Stimulated activated CD4-positive, alpha-beta T cell treated with anti-CD3 and anti-CD28 coated beads, Interleukin-1b, Interleukin-23, amount 100 ng/mL, for 1 hour (primary cell): Measurements from ENCODE around the gene TMC4.
"Not testable (repeated sequence)": the region's sequence is repeated elsewhere in the genome, so short reads cannot be mapped to it uniquely, and the experiment has no call there.

Experiments
- DNase-seq, 2 donors: peaks; one replicate each; pipeline ENCODE4 v3.0.0-alpha.2; 2020; ENCODE audit warnings: low read depth in 2 of 2

TMC4 gene

GRCh38 chr19:54172471-54173358, at the start of gene TMC4:
Gene TMC4 (minus strand): TSS chr19:54173160. CDS start chr19:54173117, 43 bp downstream.
- DNase-seq, result no peak

GRCh38 chr19:54221947-54222346, 49.0 kb upstream of the TMC4 start:
- DNase-seq, result not testable (repeated sequence)

- not testable (repeated sequence) for DNase-seq
Measured at GRCh38 chr19:54219702-54220101, 46.7 kb upstream of the TMC4 start.

- DNase-seq, result no peak
Measured at GRCh38 chr19:54218960-54219661, 46.2 kb upstream of the TMC4 start.

GRCh38 chr19:54218259-54218658, 45.3 kb upstream of the TMC4 start:
- no peak for DNase-seq

- not testable (repeated sequence) for DNase-seq
Measured at GRCh38 chr19:54217517-54218247, 44.7 kb upstream of the TMC4 start.

- no peak for DNase-seq
Measured at GRCh38 chr19:54216869-54217268, 43.9 kb upstream of the TMC4 start.

- not testable (repeated sequence) for DNase-seq
Measured at GRCh38 chr19:54214734-54215133, 41.8 kb upstream of the TMC4 start.

- DNase-seq, result not testable (repeated sequence)
Measured at GRCh38 chr19:54214217-54214616, 41.3 kb upstream of the TMC4 start.

- DNase-seq, result no peak
Measured at GRCh38 chr19:54211235-54211634, 38.3 kb upstream of the TMC4 start.

- DNase-seq, result no peak
Measured at GRCh38 chr19:54209811-54210494, 37.0 kb upstream of the TMC4 start.

- no peak for DNase-seq
Measured at GRCh38 chr19:54209058-54209810, 36.3 kb upstream of the TMC4 start.

- no peak for DNase-seq
Measured at GRCh38 chr19:54208784-54209057, 35.8 kb upstream of the TMC4 start.

- DNase-seq, result no peak
Measured at GRCh38 chr19:54207983-54208783, 35.2 kb upstream of the TMC4 start.

GRCh38 chr19:54207676-54207982, 34.7 kb upstream of the TMC4 start:
- DNase-seq, result no peak

GRCh38 chr19:54207193-54207592, 34.2 kb upstream of the TMC4 start:
- DNase-seq, result not testable (repeated sequence)

- DNase-seq, result no peak
Measured at GRCh38 chr19:54206831-54207177, 33.8 kb upstream of the TMC4 start.

GRCh38 chr19:54206030-54206830, 33.3 kb upstream of the TMC4 start:
- DNase-seq, result no peak

GRCh38 chr19:54204767-54205468, 32.0 kb upstream of the TMC4 start:
- no peak for DNase-seq
